WTC11 (cell line): ENCODE data around the gene HEPACAM. TPM values are rescaled to one million over a fixed set of nuclear protein-coding genes. Genes with fewer than 3 reads are reported as not detected.

Source experiments
- ATAC-seq: fragments of 200-7000 bp; cut with Tn5 transposase; 2 replicates; pipeline ENCODE4 v1.10.0; 2021; ENCODE audit warnings: mild to moderate bottlenecking, moderate library complexity
- CTCF ChIA-PET: fragments of 300-600 bp; sonication (Branson Sonifier 250); formaldehyde crosslinking; loops from one replicate; lab custom pipeline; 2021; ENCODE audit warnings: antibody characterized with exemption; lab: Charles Lee
- POLR2A ChIA-PET: fragments of 350-600 bp; sonication (Branson Sonifier 250); formaldehyde crosslinking; loops from one replicate; lab custom pipeline; 2021; ENCODE audit warnings: antibody characterized with exemption; lab: Charles Lee
- DNase-seq: peaks from one replicate; pipeline ENCODE4 v3.0.0; 2021; ENCODE audit warnings: low spot score
- H3K27ac Mint-ChIP-seq: 2 replicates; pipeline ENCODE4 v1.8.0; 2021; ENCODE audit warnings: mixed read lengths
- H3K27me3 Mint-ChIP-seq: 2 replicates; pipeline ENCODE4 v1.8.0; 2021; ENCODE audit warnings: low read depth, mild to moderate bottlenecking, moderate library complexity, mixed read lengths
- H3K36me3 Mint-ChIP-seq: 2 replicates; pipeline ENCODE4 v1.8.0; 2021; ENCODE audit warnings: mixed read lengths
- H3K4me1 Mint-ChIP-seq: 2 replicates; pipeline ENCODE4 v1.8.0; 2022; ENCODE audit warnings: mixed read lengths
- H3K4me3 Mint-ChIP-seq: 2 replicates; pipeline ENCODE4 v1.8.0; 2021; ENCODE audit warnings: mild to moderate bottlenecking, moderate library complexity, mixed read lengths
- H3K9me3 Mint-ChIP-seq: 2 replicates; pipeline ENCODE4 v1.8.0; 2021; ENCODE audit warnings: mixed read lengths
- ARID4B ChIP-seq: sonication (generic); formaldehyde crosslinking; IDR thresholded peaks from 2 replicates; pipeline ENCODE4 v1.8.0; 2023; ENCODE audit warnings: missing genetic modification reagents, mild to moderate bottlenecking, borderline replicate concordance
- ATF2 ChIP-seq: sonication (generic); formaldehyde crosslinking; IDR thresholded peaks from 2 replicates; pipeline ENCODE4 v1.8.1; 2022; ENCODE audit warnings: low read depth, missing genetic modification reagents, borderline replicate concordance
- CDX4 ChIP-seq: fragments of 250-450 bp; sonication (Bioruptor Pico); IDR thresholded peaks from 2 replicates; pipeline ENCODE4 v1.9.0; 2021; ENCODE audit warnings: moderate library complexity, mild to moderate bottlenecking, inconsistent platforms, borderline replicate concordance
- CREB1 ChIP-seq: sonication (generic); formaldehyde crosslinking; IDR thresholded peaks from 2 replicates; pipeline ENCODE4 v1.8.0; 2023; ENCODE audit warnings: mild to moderate bottlenecking, missing genetic modification reagents
- ERG ChIP-seq: fragments of 250-450 bp; sonication (Bioruptor Pico); IDR thresholded peaks from 2 replicates; pipeline ENCODE4 v1.8.0; 2021; ENCODE audit warnings: mild to moderate bottlenecking
- HMGA2 ChIP-seq: fragments of 250-450 bp; sonication (Bioruptor Pico); IDR thresholded peaks from 2 replicates; pipeline ENCODE4 v1.4.0; 2021; ENCODE audit warnings: mild to moderate bottlenecking, moderate library complexity
- JUN ChIP-seq: sonication (generic); formaldehyde crosslinking; IDR thresholded peaks from 2 replicates; pipeline ENCODE4 v1.8.0; 2023; ENCODE audit warnings: mild to moderate bottlenecking, missing genetic modification reagents
- KAT7 ChIP-seq: sonication (generic); formaldehyde crosslinking; IDR thresholded peaks from 2 replicates; pipeline ENCODE4 v1.8.1; 2023; ENCODE audit warnings: missing genetic modification reagents, mild to moderate bottlenecking, borderline replicate concordance
- MXD4 ChIP-seq: fragments of 250-450 bp; sonication (Bioruptor Pico); IDR thresholded peaks from 2 replicates; pipeline ENCODE4 v1.8.0; 2021; ENCODE audit warnings: mild to moderate bottlenecking, moderate library complexity, borderline replicate concordance
- NFATC4 ChIP-seq: fragments of 250-450 bp; sonication (Bioruptor Pico); IDR thresholded peaks from 2 replicates; pipeline ENCODE4 v1.9.0; 2021; ENCODE audit warnings: mild to moderate bottlenecking
- NFE2L1 ChIP-seq: sonication (generic); formaldehyde crosslinking; IDR thresholded peaks from 2 replicates; pipeline ENCODE4 v1.8.1; 2023; ENCODE audit warnings: missing genetic modification reagents
- PRDM15 ChIP-seq: sonication (generic); formaldehyde crosslinking; IDR thresholded peaks from 2 replicates; pipeline ENCODE4 v1.8.0; 2022; ENCODE audit warnings: missing genetic modification reagents
- RELA ChIP-seq: sonication (generic); formaldehyde crosslinking; IDR thresholded peaks from 2 replicates; pipeline ENCODE4 v1.8.1; 2022; ENCODE audit warnings: missing genetic modification reagents, mild to moderate bottlenecking, borderline replicate concordance
- SOX15 ChIP-seq: fragments of 250-450 bp; sonication (Bioruptor Pico); IDR thresholded peaks from 2 replicates; pipeline ENCODE4 v1.9.0; 2021; ENCODE audit warnings: mild to moderate bottlenecking
- SP1 ChIP-seq: sonication (generic); formaldehyde crosslinking; conservative IDR thresholded peaks from 2 replicates; pipeline ENCODE4 v1.8.1; 2022; ENCODE audit warnings: missing genetic modification reagents
- TEAD4 ChIP-seq: sonication (generic); formaldehyde crosslinking; IDR thresholded peaks from 2 replicates; pipeline ENCODE4 v1.8.0; 2022; ENCODE audit warnings: mild to moderate bottlenecking, missing genetic modification reagents
- ZMAT4 ChIP-seq: fragments of 250-450 bp; sonication (Bioruptor Pico); IDR thresholded peaks from 2 replicates; pipeline ENCODE4 v1.9.0; 2021; ENCODE audit warnings: mild to moderate bottlenecking
- ZNF121 ChIP-seq: sonication (generic); formaldehyde crosslinking; IDR thresholded peaks from 2 replicates; pipeline ENCODE4 v1.8.0; 2023; ENCODE audit warnings: missing genetic modification reagents
- ZNF219 ChIP-seq: sonication (generic); formaldehyde crosslinking; IDR thresholded peaks from 2 replicates; pipeline ENCODE4 v1.8.0; 2023; ENCODE audit warnings: missing genetic modification reagents, mild to moderate bottlenecking, borderline replicate concordance
- ZNF263 ChIP-seq: sonication (generic); formaldehyde crosslinking; IDR thresholded peaks from 2 replicates; pipeline ENCODE4 v1.8.1; 2022; ENCODE audit warnings: low read depth, mild to moderate bottlenecking, moderate library complexity, missing genetic modification reagents
- ZNF423 ChIP-seq: fragments of 250-450 bp; sonication (Bioruptor Pico); IDR thresholded peaks from 2 replicates; pipeline ENCODE4 v2.1.2; 2022; ENCODE audit warnings: mild to moderate bottlenecking, moderate library complexity
- ZNF671 ChIP-seq: fragments of 250-450 bp; sonication (Bioruptor Pico); IDR thresholded peaks from 2 replicates; pipeline ENCODE4 v1.8.0; 2021; ENCODE audit warnings: mild to moderate bottlenecking
- total RNA-seq: library from RNA; stranded (reverse); gene quantifications from 3 replicates; pipeline ENCODE4 v1.2.3, GENCODE V29; 2021

The HEPACAM gene
- total RNA-seq, 1 experiment from 2014 or later = not detected

- no peak for TF ChIP-seq PRDM15
- no peak for TF ChIP-seq ARID4B (CRISPR knock-in tag)
- no peak for TF ChIP-seq ZMAT4 (CRISPR knock-in tag)
- no peak for TF ChIP-seq TEAD4 (CRISPR knock-in tag)
- TF ChIP-seq NFE2L1 (CRISPR knock-in tag) = no peak
These were observed 15.5 kb downstream of the HEPACAM start (continued) for GRCh38 chr11:124920356-124920755.

- ChIA-PET CTCF (interaction anchor here (0.6 to 2.1 kb wide), 7 partner anchors 15 to 509 kb away, joined by 3 to 11 read pairs (median 4); partner anchors contain the start of gene HEPACAM), POLR2A (interaction anchor here (2.4 kb wide), 1 partner anchor 44 kb away, joined by 7 read pairs; no protein-coding TSS in a partner anchor)
- peaks cover 92% of the 10 kb centered on the region for H3K27me3 Mint-ChIP-seq
- H3K9me3 Mint-ChIP-seq = peaks cover 8% of the 10 kb centered on the region
- no peak for ATAC-seq
- no peaks in the 10 kb centered on the region for H3K4me1 Mint-ChIP-seq
- H3K36me3 Mint-ChIP-seq = no peaks in the 10 kb centered on the region; the same call in 1 of the 2 replicates
- H3K27ac Mint-ChIP-seq = no peak overlapping the region
- H3K4me3 Mint-ChIP-seq = no peak overlapping the region
- no peak for DNase-seq
- TF ChIP-seq ZNF263 (CRISPR knock-in tag) = no peak
- TF ChIP-seq ZNF671 (CRISPR knock-in tag) = no peak
- TF ChIP-seq CREB1 (CRISPR knock-in tag) = no peak
- TF ChIP-seq ERG (CRISPR knock-in tag) = no peak
- TF ChIP-seq MXD4 (CRISPR knock-in tag) = no peak
- no peak for TF ChIP-seq SOX15 (CRISPR knock-in tag)
- TF ChIP-seq ZNF121 = no peak
- TF ChIP-seq CDX4 (CRISPR knock-in tag) = no peak
- TF ChIP-seq JUN (CRISPR knock-in tag) = no peak
- TF ChIP-seq HMGA2 (CRISPR knock-in tag) = no peak
- no peak for TF ChIP-seq NFATC4 (CRISPR knock-in tag)
- TF ChIP-seq ATF2 (CRISPR knock-in tag) = no peak
- TF ChIP-seq ZNF219 (CRISPR knock-in tag) = no peak
- no peak for TF ChIP-seq RELA (CRISPR knock-in tag)
- no peak for TF ChIP-seq ZNF423 (CRISPR knock-in tag)
- TF ChIP-seq KAT7 (CRISPR knock-in tag) = no peak
- no peak for TF ChIP-seq SP1
These were observed 15.9 kb downstream of the HEPACAM start for GRCh38 chr11:124919898-124920297.
